ENCODE measurements around the gene FBXL20. TPM values are rescaled to one million over a fixed set of nuclear protein-coding genes. Genes with fewer than 3 reads are reported as not detected.
A peak's percentile ranks its signal among the peaks of the same experiment; 100 is the strongest.

FBXL20 gene
- total RNA-seq, 4 donors from 2014 or later, result 20.5 to 34.7 (median 26.6) TPM

- Histone ChIP-seq H3K9me3 (no peaks in the 10 kb centered on the region), H3K27me3 (no peaks in the 10 kb centered on the region), H3K4me1 (peaks cover 0 to 9% (median 3%) of the 10 kb centered on the region in 4 donors), H3K36me3 (no peaks in the 10 kb centered on the region), H3K4me3 (no peak overlapping the region), H3K27ac (no peak overlapping the region)
- DNase-seq, result no peak
- TF ChIP-seq CTCF (IDR thresholded peaks at IDR 0.05) (peak in 4 of 6 experiments; percentile 33 to 54 (median 49)), POLR2A (IDR thresholded peaks at IDR 0.05) (no peak)
These were observed 165.6 kb downstream of the FBXL20 start for GRCh38 chr17:39235555-39236449.

- DNase-seq, result peak in 2 of 3 donors; percentile 44 to 73
- Histone ChIP-seq H3K4me3 (peak overlapping the region in 1 of 4 donors; percentile 10), H3K36me3 (no peaks in the 10 kb centered on the region), H3K9me3 (no peaks in the 10 kb centered on the region), H3K27me3 (no peaks in the 10 kb centered on the region), H3K27ac (no peak overlapping the region), H3K4me1 (peaks cover 0 to 9% (median 3%) of the 10 kb centered on the region in 4 donors)
- TF ChIP-seq POLR2A (IDR thresholded peaks at IDR 0.05) (no peak), CTCF (IDR thresholded peaks at IDR 0.05) (peak; percentile 28 to 73 (median 54))
These were observed 169.6 kb downstream of the FBXL20 start for GRCh38 chr17:39231591-39232551.

DNA sequence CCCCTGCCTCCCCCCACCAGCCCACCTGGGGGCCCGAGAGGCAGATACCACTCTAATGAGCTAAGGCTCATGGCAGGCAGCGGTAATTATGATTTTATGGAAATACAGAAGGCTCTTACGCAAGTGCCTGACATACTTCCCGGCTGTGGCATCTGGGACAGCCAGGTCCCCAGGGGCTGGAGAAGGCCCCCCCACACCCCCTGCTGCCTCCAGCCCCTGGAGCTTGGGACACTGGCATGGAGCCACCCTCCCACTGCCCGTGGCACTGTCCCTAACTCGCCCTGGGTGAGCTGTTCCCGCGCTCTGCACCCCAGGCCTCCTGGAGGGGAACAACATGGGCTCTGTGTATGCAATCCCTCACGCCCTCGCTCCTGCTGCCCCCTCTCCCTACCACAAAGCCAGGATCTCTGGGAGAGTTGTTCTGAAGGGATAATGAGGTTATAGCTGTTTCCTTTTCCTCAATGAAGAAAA lies 170.3 kb downstream of the FBXL20 start:
- Histone ChIP-seq H3K4me1 (peaks cover 0 to 12% (median 4%) of the 10 kb centered on the region in 4 donors), H3K9me3 (no peaks in the 10 kb centered on the region), H3K27me3 (no peaks in the 10 kb centered on the region), H3K27ac (no peak overlapping the region), H3K36me3 (no peaks in the 10 kb centered on the region), H3K4me3 (no peak overlapping the region)
- TF ChIP-seq CTCF (IDR thresholded peaks at IDR 0.05) (no peak), POLR2A (IDR thresholded peaks at IDR 0.05) (no peak)
- DNase-seq, result no peak

DNA sequence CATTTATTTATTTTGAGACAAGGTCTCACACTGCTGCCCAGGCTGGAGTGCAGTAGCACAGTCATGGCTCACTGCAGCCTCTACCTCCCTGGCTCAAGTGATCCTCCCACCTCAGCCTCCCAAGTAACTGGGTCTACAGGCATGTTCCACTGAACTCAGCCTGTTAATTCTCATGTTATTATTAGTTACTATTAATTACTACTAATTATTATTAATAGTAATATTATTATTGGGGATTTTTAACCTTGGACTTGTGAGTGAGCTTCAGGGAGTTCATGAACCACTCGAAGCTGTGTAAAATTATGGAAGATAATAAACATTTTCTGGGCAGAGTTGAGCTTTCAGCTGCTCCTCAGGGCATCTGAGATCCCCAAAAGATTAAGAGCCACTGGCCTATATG lies 171.1 kb downstream of the FBXL20 start:
- H3K9me3 ChIP-seq, result no peaks in the 10 kb centered on the region
- DNase-seq, result no peak
- peaks cover 0 to 20% (median 10%) of the 10 kb centered on the region in 4 donors for H3K4me1 ChIP-seq
- H3K36me3 ChIP-seq, result no peaks in the 10 kb centered on the region
- H3K4me3 ChIP-seq, result no peak overlapping the region
- H3K27ac ChIP-seq, result no peak overlapping the region
- TF ChIP-seq CTCF (IDR thresholded peaks at IDR 0.05), result no peak
- no peak for TF ChIP-seq POLR2A (IDR thresholded peaks at IDR 0.05)
- H3K27me3 ChIP-seq, result peaks cover 0 to 6% of the 10 kb centered on the region in 2 donors

DNA sequence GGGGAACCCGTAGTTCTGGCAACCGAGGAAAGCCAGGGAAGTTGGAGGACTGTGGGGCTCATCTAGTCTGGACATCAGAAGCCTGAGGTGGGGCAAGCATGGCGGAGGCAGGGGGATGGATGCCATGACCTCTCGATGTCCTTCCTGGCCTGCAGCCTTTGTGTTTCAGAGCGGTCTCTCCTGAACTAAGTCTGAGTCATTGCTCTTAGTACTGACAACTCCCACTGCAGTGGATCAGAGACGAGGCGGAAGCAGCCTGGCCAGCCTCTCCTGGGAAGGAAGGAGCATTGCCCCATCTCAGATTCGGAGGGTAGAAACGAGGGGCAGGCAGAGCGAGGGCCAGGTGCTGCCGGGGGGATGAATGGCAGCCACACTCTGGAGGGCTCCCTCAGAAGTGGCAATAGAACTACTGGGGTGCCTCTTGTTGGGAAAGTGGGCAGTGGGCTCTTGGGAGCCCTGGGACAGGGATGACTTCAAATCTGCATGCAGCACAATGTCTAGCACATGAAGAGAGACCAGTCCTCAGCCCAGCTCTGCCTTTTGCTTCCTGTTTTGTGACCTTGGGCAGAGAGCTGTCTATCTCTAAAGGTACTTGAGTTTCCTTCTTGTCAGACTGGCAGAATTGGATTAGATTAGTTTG lies 172.0 kb downstream of the FBXL20 start:
- Histone ChIP-seq H3K27me3 (peaks cover 0 to 14% of the 10 kb centered on the region in 2 donors), H3K4me1 (peaks cover 0 to 28% (median 17%) of the 10 kb centered on the region in 4 donors), H3K36me3 (no peaks in the 10 kb centered on the region), H3K27ac (no peak overlapping the region), H3K4me3 (no peak overlapping the region), H3K9me3 (no peaks in the 10 kb centered on the region)
- DNase-seq, result no peak
- no peak for TF ChIP-seq CTCF (IDR thresholded peaks at IDR 0.05)
- no peak for TF ChIP-seq POLR2A (IDR thresholded peaks at IDR 0.05)

Data from Peyer's patch (tissue), 4 donors.